K562 (cell line): ENCODE results near the gene FAM89B. TPM values are rescaled to one million over a fixed set of nuclear protein-coding genes. Genes with fewer than 3 reads are reported as not detected.

Experiments
- BCL6 ChIP-seq: fragments of 250-450 bp; sonication (Bioruptor Pico); IDR thresholded peaks from 2 replicates; pipeline ENCODE4 v1.4.0; 2020
- ELF4 ChIP-seq: fragments of 450-650 bp; formaldehyde crosslinking; IDR thresholded peaks from 2 replicates; pipeline ENCODE4 v1.4.0; 2022; ENCODE audit warnings: missing genetic modification characterization
- FOXJ3 ChIP-seq: sonication (generic); formaldehyde crosslinking; IDR thresholded peaks from 2 replicates; pipeline ENCODE4 v1.4.0; 2020; ENCODE audit warnings: mild to moderate bottlenecking, missing genetic modification reagents
- KLF13 ChIP-seq: fragments of 450-650 bp; IDR thresholded peaks from 2 replicates; pipeline ENCODE4 v1.6.1; 2016; ENCODE audit warnings: missing genetic modification characterization, low read depth, mild to moderate bottlenecking, missing compliant biosample characterization, moderate library complexity, borderline replicate concordance
- L3MBTL2 ChIP-seq: fragments of 450-650 bp; IDR thresholded peaks from 2 replicates; pipeline ENCODE4 v1.6.1; 2016; ENCODE audit warnings: mild to moderate bottlenecking, moderate library complexity
- OTX1 ChIP-seq: fragments of 450-650 bp; formaldehyde crosslinking; IDR thresholded peaks from 2 replicates; pipeline ENCODE4 v1.4.0; 2022; ENCODE audit warnings: mild to moderate bottlenecking
- RFX5 ChIP-seq: IDR thresholded peaks from 2 replicates; pipeline ENCODE4 v1.6.1; 2011; ENCODE audit warnings: low read depth, mild to moderate bottlenecking, improper control_type of control experiment, low read length
- RUNX1 ChIP-seq: sonication (generic); IDR thresholded peaks from 2 replicates; pipeline ENCODE4 v1.6.1; 2016; ENCODE audit warnings: antibody characterized with exemption, low read depth
- SREBF1 ChIP-seq: fragments of 150-350 bp; IDR thresholded peaks from 2 replicates; pipeline ENCODE4 v1.6.1; 2014; ENCODE audit warnings: antibody characterized with exemption, low read depth, low read length, borderline replicate concordance
- THRAP3 ChIP-seq: fragments of 450-650 bp; IDR thresholded peaks from 2 replicates; pipeline ENCODE4 v1.6.1; 2016; ENCODE audit warnings: mild to moderate bottlenecking, inconsistent platforms, borderline replicate concordance
- polyA plus RNA-seq, 8 experiments: library from polyadenylated mRNA; depleted of rRNA in 4 of 8; stranded (reverse) in 5 of 8; unstranded in 3 of 8; fragments of >200 nt; fragmentation: Nextera tagmentation in 2 of 8; fragmentation: Illumina TruSeq in 1 of 8; extraction: Ambion mirVana in 2 of 8; extraction: Trizol in 1 of 8; gene quantifications; 2 replicates each; pipeline versions ENCODE4 v1.2.1 to v1.2.3, GENCODE V29; 2011 to 2014; ENCODE audit warnings: inconsistent platforms in 1 of 8, missing spikeins in 1 of 8
- total RNA-seq, 7 experiments: library from RNA; depleted of rRNA in 6 of 7; stranded (reverse); fragments of >200 nt in 6 of 7; fragmentation: Illumina TruSeq in 2 of 7; extraction: Trizol in 2 of 7; gene quantifications; 2 replicates each; pipeline versions ENCODE4 v1.2.1 to v1.2.3, GENCODE V29; 2011 to 2021; ENCODE audit warnings: low replicate concordance in 1 of 7
- TF ChIP-seq, protein P1 (sequence below): fragments of 250-450 bp; sonication (Bioruptor Pico); IDR thresholded peaks from 2 replicates; pipeline ENCODE4 v1.6.1; 2021; ENCODE audit warnings: mild to moderate bottlenecking
- TF ChIP-seq, protein P2 (sequence below), 3 experiments: fragments of 200-800 bp in 1 of 3; fragments of 250-450 bp in 1 of 3; fragments of 450-650 bp in 1 of 3; sonication (Bioruptor Pico) in 1 of 3; sonication (Bioruptor generic) in 1 of 3; formaldehyde crosslinking in 1 of 3; IDR thresholded peaks; 2 replicates each; pipeline versions ENCODE4 v1.6.1 to v1.8.0; 2016 to 2022; ENCODE audit warnings: mild to moderate bottlenecking in 2 of 3, missing genetic modification characterization in 2 of 3, missing compliant biosample characterization in 1 of 3, moderate library complexity in 1 of 3
- TF ChIP-seq, protein P3 (sequence below): fragments of 450-650 bp; IDR thresholded peaks from 2 replicates; pipeline ENCODE4 v1.6.1; 2018; ENCODE audit warnings: mild to moderate bottlenecking, low read depth; ENCODE audit not compliant: partially characterized antibody
- TF ChIP-seq, protein P4 (sequence below): sonication (generic); formaldehyde crosslinking; IDR thresholded peaks from 2 replicates; pipeline ENCODE4 v1.8.0; 2022; ENCODE audit warnings: missing genetic modification reagents, mild to moderate bottlenecking, borderline replicate concordance
- TF ChIP-seq, protein P5 (sequence below): fragments of 450-650 bp; IDR thresholded peaks from 2 replicates; pipeline ENCODE4 v1.6.1; 2017; ENCODE audit warnings: antibody characterized with exemption, mild to moderate bottlenecking

Gene FAM89B
- total and polyA plus RNA-seq, 9 of the 15 experiments (the other 6 are each of a cell fraction or from before 2014, with no cell fraction given) = 0.32 to 27.6 (median 11.9) TPM

DNA sequence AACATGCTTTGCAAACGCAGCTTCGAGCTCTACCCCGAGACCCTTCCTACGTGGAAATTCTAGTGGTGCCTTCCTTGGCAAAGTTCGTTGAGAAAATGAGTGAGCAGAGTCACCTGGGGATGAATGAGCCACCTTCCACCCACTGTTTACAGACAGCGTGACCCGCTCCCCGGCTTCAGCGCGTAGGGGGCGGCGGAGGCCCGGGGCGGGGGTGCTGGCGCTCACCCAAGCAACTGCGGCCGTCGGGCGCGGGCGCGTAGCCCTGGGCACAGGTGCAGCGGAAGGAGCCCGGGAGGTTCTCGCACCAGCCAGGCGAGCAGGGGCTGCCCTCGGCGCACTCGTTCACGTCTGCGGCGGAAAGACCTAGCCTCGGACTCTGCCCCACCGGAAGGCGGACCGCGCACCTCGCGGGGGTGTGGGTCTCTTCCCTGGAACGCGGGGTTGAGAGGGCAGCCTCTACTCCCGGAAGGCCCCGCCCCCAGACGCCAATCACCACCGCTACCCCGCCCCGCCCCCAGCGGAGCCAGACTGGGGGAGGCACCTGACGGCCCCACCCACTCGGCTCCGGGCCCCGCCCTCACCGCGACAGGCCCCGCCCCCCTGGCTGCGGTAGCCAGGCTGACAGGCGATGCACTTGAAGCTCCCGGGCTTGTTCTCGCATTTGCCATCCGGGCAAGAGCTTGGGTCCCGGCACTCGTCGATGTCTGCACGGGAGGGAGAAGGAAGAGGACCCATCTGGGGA is 25.9 kb upstream of the FAM89B start (continued):
- TF ChIP-seq, protein P1, sequence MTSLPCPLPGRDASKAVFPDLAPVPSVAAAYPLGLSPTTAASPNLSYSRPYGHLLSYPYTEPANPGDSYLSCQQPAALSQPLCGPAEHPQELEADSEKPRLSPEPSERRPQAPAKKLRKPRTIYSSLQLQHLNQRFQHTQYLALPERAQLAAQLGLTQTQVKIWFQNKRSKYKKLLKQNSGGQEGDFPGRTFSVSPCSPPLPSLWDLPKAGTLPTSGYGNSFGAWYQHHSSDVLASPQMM (CRISPR knock-in tag) = no peak
- TF ChIP-seq, protein P2, sequence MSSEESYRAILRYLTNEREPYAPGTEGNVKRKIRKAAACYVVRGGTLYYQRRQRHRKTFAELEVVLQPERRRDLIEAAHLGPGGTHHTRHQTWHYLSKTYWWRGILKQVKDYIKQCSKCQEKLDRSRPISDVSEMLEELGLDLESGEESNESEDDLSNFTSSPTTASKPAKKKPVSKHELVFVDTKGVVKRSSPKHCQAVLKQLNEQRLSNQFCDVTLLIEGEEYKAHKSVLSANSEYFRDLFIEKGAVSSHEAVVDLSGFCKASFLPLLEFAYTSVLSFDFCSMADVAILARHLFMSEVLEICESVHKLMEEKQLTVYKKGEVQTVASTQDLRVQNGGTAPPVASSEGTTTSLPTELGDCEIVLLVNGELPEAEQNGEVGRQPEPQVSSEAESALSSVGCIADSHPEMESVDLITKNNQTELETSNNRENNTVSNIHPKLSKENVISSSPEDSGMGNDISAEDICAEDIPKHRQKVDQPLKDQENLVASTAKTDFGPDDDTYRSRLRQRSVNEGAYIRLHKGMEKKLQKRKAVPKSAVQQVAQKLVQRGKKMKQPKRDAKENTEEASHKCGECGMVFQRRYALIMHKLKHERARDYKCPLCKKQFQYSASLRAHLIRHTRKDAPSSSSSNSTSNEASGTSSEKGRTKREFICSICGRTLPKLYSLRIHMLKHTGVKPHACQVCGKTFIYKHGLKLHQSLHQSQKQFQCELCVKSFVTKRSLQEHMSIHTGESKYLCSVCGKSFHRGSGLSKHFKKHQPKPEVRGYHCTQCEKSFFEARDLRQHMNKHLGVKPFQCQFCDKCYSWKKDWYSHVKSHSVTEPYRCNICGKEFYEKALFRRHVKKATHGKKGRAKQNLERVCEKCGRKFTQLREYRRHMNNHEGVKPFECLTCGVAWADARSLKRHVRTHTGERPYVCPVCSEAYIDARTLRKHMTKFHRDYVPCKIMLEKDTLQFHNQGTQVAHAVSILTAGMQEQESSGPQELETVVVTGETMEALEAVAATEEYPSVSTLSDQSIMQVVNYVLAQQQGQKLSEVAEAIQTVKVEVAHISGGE (CRISPR knock-in tag; IDR thresholded peaks at IDR 0.05) = peak in 1 of 3 experiments; percentile 80; a peak in 4 of 6 replicates
- TF ChIP-seq BCL6 (no peak), L3MBTL2 (peak; percentile 68; the same call in 1 of the 2 replicates), FOXJ3 (CRISPR knock-in tag) (no peak), SREBF1 (no peak), RFX5 (no peak), ELF4 (no peak), OTX1 (CRISPR knock-in tag) (no peak), KLF13 (tag) (no peak), RUNX1 (no peak), THRAP3 (no peak)
- TF ChIP-seq, protein P3, sequence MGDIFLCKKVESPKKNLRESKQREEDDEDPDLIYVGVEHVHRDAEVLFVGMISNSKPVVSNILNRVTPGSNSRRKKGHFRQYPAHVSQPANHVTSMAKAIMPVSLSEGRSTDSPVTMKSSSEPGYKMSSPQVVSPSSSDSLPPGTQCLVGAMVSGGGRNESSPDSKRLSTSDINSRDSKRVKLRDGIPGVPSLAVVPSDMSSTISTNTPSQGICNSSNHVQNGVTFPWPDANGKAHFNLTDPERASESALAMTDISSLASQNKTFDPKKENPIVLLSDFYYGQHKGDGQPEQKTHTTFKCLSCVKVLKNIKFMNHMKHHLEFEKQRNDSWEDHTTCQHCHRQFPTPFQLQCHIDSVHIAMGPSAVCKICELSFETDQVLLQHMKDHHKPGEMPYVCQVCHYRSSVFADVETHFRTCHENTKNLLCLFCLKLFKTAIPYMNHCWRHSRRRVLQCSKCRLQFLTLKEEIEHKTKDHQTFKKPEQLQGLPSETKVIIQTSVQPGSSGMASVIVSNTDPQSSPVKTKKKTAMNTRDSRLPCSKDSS = no peak
- TF ChIP-seq, protein P4, sequence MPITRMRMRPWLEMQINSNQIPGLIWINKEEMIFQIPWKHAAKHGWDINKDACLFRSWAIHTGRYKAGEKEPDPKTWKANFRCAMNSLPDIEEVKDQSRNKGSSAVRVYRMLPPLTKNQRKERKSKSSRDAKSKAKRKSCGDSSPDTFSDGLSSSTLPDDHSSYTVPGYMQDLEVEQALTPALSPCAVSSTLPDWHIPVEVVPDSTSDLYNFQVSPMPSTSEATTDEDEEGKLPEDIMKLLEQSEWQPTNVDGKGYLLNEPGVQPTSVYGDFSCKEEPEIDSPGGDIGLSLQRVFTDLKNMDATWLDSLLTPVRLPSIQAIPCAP (CRISPR knock-in tag) = no peak
- TF ChIP-seq, protein P5, sequence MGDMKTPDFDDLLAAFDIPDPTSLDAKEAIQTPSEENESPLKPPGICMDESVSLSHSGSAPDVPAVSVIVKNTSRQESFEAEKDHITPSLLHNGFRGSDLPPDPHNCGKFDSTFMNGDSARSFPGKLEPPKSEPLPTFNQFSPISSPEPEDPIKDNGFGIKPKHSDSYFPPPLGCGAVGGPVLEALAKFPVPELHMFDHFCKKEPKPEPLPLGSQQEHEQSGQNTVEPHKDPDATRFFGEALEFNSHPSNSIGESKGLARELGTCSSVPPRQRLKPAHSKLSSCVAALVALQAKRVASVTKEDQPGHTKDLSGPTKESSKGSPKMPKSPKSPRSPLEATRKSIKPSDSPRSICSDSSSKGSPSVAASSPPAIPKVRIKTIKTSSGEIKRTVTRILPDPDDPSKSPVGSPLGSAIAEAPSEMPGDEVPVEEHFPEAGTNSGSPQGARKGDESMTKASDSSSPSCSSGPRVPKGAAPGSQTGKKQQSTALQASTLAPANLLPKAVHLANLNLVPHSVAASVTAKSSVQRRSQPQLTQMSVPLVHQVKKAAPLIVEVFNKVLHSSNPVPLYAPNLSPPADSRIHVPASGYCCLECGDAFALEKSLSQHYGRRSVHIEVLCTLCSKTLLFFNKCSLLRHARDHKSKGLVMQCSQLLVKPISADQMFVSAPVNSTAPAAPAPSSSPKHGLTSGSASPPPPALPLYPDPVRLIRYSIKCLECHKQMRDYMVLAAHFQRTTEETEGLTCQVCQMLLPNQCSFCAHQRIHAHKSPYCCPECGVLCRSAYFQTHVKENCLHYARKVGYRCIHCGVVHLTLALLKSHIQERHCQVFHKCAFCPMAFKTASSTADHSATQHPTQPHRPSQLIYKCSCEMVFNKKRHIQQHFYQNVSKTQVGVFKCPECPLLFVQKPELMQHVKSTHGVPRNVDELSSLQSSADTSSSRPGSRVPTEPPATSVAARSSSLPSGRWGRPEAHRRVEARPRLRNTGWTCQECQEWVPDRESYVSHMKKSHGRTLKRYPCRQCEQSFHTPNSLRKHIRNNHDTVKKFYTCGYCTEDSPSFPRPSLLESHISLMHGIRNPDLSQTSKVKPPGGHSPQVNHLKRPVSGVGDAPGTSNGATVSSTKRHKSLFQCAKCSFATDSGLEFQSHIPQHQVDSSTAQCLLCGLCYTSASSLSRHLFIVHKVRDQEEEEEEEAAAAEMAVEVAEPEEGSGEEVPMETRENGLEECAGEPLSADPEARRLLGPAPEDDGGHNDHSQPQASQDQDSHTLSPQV = no peak
